Measurements from ENCODE around the gene ACADVL.
"Not testable (repeated sequence)": the region's sequence is repeated elsewhere in the genome, so short reads cannot be mapped to it uniquely, and the experiment has no call there.

ACADVL gene

GRCh38 chr17:7177191-7177953, 42.4 kb upstream of the ACADVL start:
- Histone ChIP-seq H3K27ac (no peak overlapping the region), H3K36me3 (ENCODE audit: insufficient read depth, low read length) (no peaks in the 10 kb centered on the region), H3K9me3 (ENCODE audit: low read depth, low read length) (no peaks in the 10 kb centered on the region), H3K4me3 (peak overlapping the region; percentile 86), H3K9ac (ENCODE audit: insufficient read length) (peak overlapping the region; percentile 71)
- TF ChIP-seq FOXP2 (optimal IDR thresholded peaks at IDR 0.05; ENCODE audit: control extremely low read depth, extremely low read length, insufficient read depth) (no peak), EZH2 (IDR thresholded peaks at IDR 0.05) (no peak), POLR2AphosphoS5 (IDR thresholded peaks at IDR 0.05; ENCODE audit: borderline replicate concordance, low read depth, low read length) (no peak)
- peak; percentile 14 for DNase-seq (ENCODE audit: low read depth, low spot score)

GRCh38 chr17:7177954-7178477, 41.7 kb upstream of the ACADVL start:
- DNase-seq (ENCODE audit: low read depth, low spot score): no peak
- Histone ChIP-seq H3K36me3 (ENCODE audit: insufficient read depth, low read length) (no peaks in the 10 kb centered on the region), H3K27ac (no peak overlapping the region), H3K9ac (ENCODE audit: insufficient read length) (peak overlapping the region; percentile 71), H3K9me3 (ENCODE audit: low read depth, low read length) (no peaks in the 10 kb centered on the region), H3K4me3 (peak overlapping the region; percentile 86)
- no peak for TF ChIP-seq POLR2AphosphoS5 (IDR thresholded peaks at IDR 0.05; ENCODE audit: borderline replicate concordance, low read depth, low read length)

- H3K4me3 ChIP-seq: no peak overlapping the region
- no peaks in the 10 kb centered on the region for H3K36me3 ChIP-seq (ENCODE audit: insufficient read depth, low read length)
- DNase-seq (ENCODE audit: low read depth, low spot score): no peak
- no peak overlapping the region for H3K27ac ChIP-seq
- no peaks in the 10 kb centered on the region for H3K9me3 ChIP-seq (ENCODE audit: low read depth, low read length)
- H3K9ac ChIP-seq (ENCODE audit: insufficient read length): no peak overlapping the region
- no peak for TF ChIP-seq FOXP2 (optimal IDR thresholded peaks at IDR 0.05; ENCODE audit: control extremely low read depth, extremely low read length, insufficient read depth)
- TF ChIP-seq EZH2 (IDR thresholded peaks at IDR 0.05): no peak
- no peak for TF ChIP-seq POLR2AphosphoS5 (IDR thresholded peaks at IDR 0.05; ENCODE audit: borderline replicate concordance, low read depth, low read length)
Observed at GRCh38 chr17:7178973-7179316, 40.8 kb upstream of the ACADVL start.

- no peak for DNase-seq (ENCODE audit: low read depth, low spot score)
- Histone ChIP-seq H3K9me3 (ENCODE audit: low read depth, low read length) (no peaks in the 10 kb centered on the region), H3K27ac (no peak within 1 kb of the TSS), H3K9ac (ENCODE audit: insufficient read length) (peak within 1 kb of the TSS; percentile 71), H3K4me3 (peak within 1 kb of the TSS; percentile 86), H3K36me3 (ENCODE audit: insufficient read depth, low read length) (no peaks in the 10 kb centered on the region)
- TF ChIP-seq POLR2AphosphoS5 (IDR thresholded peaks at IDR 0.05; ENCODE audit: borderline replicate concordance, low read depth, low read length): no peak
- TF ChIP-seq EZH2 (IDR thresholded peaks at IDR 0.05): no peak
- TF ChIP-seq FOXP2 (optimal IDR thresholded peaks at IDR 0.05; ENCODE audit: control extremely low read depth, extremely low read length, insufficient read depth): no peak
Observed at GRCh38 chr17:7179317-7180254, 40.2 kb upstream of the ACADVL start, which contains the start of gene ASGR1. TSS of gene ASGR1 (minus strand) at chr17:7179370. CDS start at chr17:7178563, 807 bp downstream.

- H3K4me3 ChIP-seq; DNase-seq (ENCODE audit: low read depth, low spot score); H3K36me3 ChIP-seq (ENCODE audit: insufficient read depth, low read length); H3K9ac ChIP-seq (ENCODE audit: insufficient read length); H3K27ac ChIP-seq; H3K9me3 ChIP-seq (ENCODE audit: low read depth, low read length): not testable (repeated sequence)
Observed at GRCh38 chr17:7182101-7182500, 37.6 kb upstream of the ACADVL start.

GRCh38 chr17:7183433-7184090, 36.2 kb upstream of the ACADVL start:
- H3K9me3 ChIP-seq (ENCODE audit: low read depth, low read length): no peaks in the 10 kb centered on the region
- no peak overlapping the region for H3K4me3 ChIP-seq
- no peaks in the 10 kb centered on the region for H3K36me3 ChIP-seq (ENCODE audit: insufficient read depth, low read length)
- TF ChIP-seq POLR2AphosphoS5 (IDR thresholded peaks at IDR 0.05; ENCODE audit: borderline replicate concordance, low read depth, low read length) (no peak), EZH2 (IDR thresholded peaks at IDR 0.05) (no peak), FOXP2 (optimal IDR thresholded peaks at IDR 0.05; ENCODE audit: control extremely low read depth, extremely low read length, insufficient read depth) (no peak)
- no peak overlapping the region for H3K9ac ChIP-seq (ENCODE audit: insufficient read length)
- no peak overlapping the region for H3K27ac ChIP-seq
- no peak for DNase-seq (ENCODE audit: low read depth, low spot score)

- Histone ChIP-seq H3K36me3 (ENCODE audit: insufficient read depth, low read length) (no peaks in the 10 kb centered on the region), H3K9me3 (ENCODE audit: low read depth, low read length) (no peaks in the 10 kb centered on the region), H3K9ac (ENCODE audit: insufficient read length) (no peak overlapping the region), H3K27ac (no peak overlapping the region), H3K4me3 (no peak overlapping the region)
- no peak for DNase-seq (ENCODE audit: low read depth, low spot score)
- no peak for TF ChIP-seq EZH2 (IDR thresholded peaks at IDR 0.05)
- no peak for TF ChIP-seq POLR2AphosphoS5 (IDR thresholded peaks at IDR 0.05; ENCODE audit: borderline replicate concordance, low read depth, low read length)
- TF ChIP-seq FOXP2 (optimal IDR thresholded peaks at IDR 0.05; ENCODE audit: control extremely low read depth, extremely low read length, insufficient read depth): no peak
Observed at GRCh38 chr17:7184091-7184488, 35.6 kb upstream of the ACADVL start.

- no peak overlapping the region for H3K27ac ChIP-seq
- DNase-seq (ENCODE audit: low read depth, low spot score): no peak
Observed at GRCh38 chr17:7184647-7185046, 35.1 kb upstream of the ACADVL start.

More at GRCh38 chr17:7184647-7185046, 35.1 kb upstream of the ACADVL start:
- TF ChIP-seq FOXP2 (optimal IDR thresholded peaks at IDR 0.05; ENCODE audit: control extremely low read depth, extremely low read length, insufficient read depth): no peak
- TF ChIP-seq EZH2 (IDR thresholded peaks at IDR 0.05): no peak
- TF ChIP-seq POLR2AphosphoS5 (IDR thresholded peaks at IDR 0.05; ENCODE audit: borderline replicate concordance, low read depth, low read length): no peak
- no peaks in the 10 kb centered on the region for H3K9me3 ChIP-seq (ENCODE audit: low read depth, low read length)
- no peaks in the 10 kb centered on the region for H3K36me3 ChIP-seq (ENCODE audit: insufficient read depth, low read length)
- H3K4me3 ChIP-seq: no peak overlapping the region
- no peak overlapping the region for H3K9ac ChIP-seq (ENCODE audit: insufficient read length)
